SJCRH30 (cell line): Measurements from ENCODE around the gene MAPK8IP2. TPM values are rescaled to one million over a fixed set of nuclear protein-coding genes. Genes with fewer than 3 reads are reported as not detected.

Source experiments
- DNase-seq, 2 experiments: peaks; one replicate each; pipeline ENCODE4 v3.0.0-alpha.2; 2015 to 2020
- H3K27ac ChIP-seq: fragments of 250-450 bp; sonication (Bioruptor Pico); 2 replicates; pipeline ENCODE4 v1.5.1; 2020; ENCODE audit warnings: mild to moderate bottlenecking, moderate library complexity
- H3K27me3 ChIP-seq: fragments of 250-450 bp; sonication (Bioruptor Pico); 2 replicates; pipeline ENCODE4 v1.5.1; 2020; ENCODE audit warnings: mild to moderate bottlenecking, moderate library complexity
- H3K36me3 ChIP-seq: fragments of 250-450 bp; sonication (Bioruptor Pico); 2 replicates; pipeline ENCODE4 v1.5.1; 2020; ENCODE audit warnings: mild to moderate bottlenecking, moderate library complexity
- H3K4me1 ChIP-seq: fragments of 250-450 bp; sonication (Bioruptor Pico); 2 replicates; pipeline ENCODE4 v1.5.1; 2020; ENCODE audit warnings: mild to moderate bottlenecking, moderate library complexity
- H3K4me3 ChIP-seq: fragments of 250-450 bp; sonication (Bioruptor Pico); 2 replicates; pipeline ENCODE4 v1.5.1; 2020; ENCODE audit warnings: mild to moderate bottlenecking, moderate library complexity
- H3K9me3 ChIP-seq: fragments of 250-450 bp; sonication (Bioruptor Pico); replicated peaks from 2 replicates; pipeline ENCODE4 v1.5.1; 2020; ENCODE audit warnings: mild to moderate bottlenecking, moderate library complexity
- total RNA-seq: library from RNA; depleted of rRNA; stranded (reverse); fragments of >200 nt; shearing (Covaris generic); gene quantifications from 2 replicates; pipeline ENCODE4 v1.2.3, GENCODE V29; 2014

The MAPK8IP2 gene
- total RNA-seq, 1 experiment from 2014 or later = 0.99 TPM

DNA sequence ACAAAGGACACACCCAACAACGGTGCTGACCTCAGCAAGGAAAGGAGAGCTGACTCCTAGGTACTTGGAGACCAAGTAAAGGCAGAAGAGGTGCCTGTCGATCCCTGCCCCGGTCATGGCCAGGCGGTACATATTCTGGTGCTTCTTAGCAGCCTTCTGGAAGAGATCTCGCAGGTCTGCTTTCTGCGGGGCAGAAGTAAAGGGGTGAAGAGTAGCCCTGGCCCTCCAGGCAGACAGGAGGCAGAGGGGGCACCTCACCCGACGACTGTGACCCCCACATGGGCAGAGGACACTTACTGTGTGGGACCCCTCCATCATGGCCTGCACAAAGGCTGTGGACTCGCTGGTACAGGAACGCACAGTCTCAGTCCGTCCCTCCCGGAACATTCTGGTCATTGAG, 29.7 kb upstream of the MAPK8IP2 start:
- Histone ChIP-seq H3K36me3 (0 out of 2 replicates have a peak, but pooled peaks cover 2% of the 10 kb centered on the region), H3K9me3 (no peaks in the 10 kb centered on the region), H3K27ac (no peak overlapping the region), H3K4me1 (peaks cover 18% of the 10 kb centered on the region), H3K4me3 (no peak overlapping the region), H3K27me3 (no peaks in the 10 kb centered on the region)
- DNase-seq = no peak

DNA sequence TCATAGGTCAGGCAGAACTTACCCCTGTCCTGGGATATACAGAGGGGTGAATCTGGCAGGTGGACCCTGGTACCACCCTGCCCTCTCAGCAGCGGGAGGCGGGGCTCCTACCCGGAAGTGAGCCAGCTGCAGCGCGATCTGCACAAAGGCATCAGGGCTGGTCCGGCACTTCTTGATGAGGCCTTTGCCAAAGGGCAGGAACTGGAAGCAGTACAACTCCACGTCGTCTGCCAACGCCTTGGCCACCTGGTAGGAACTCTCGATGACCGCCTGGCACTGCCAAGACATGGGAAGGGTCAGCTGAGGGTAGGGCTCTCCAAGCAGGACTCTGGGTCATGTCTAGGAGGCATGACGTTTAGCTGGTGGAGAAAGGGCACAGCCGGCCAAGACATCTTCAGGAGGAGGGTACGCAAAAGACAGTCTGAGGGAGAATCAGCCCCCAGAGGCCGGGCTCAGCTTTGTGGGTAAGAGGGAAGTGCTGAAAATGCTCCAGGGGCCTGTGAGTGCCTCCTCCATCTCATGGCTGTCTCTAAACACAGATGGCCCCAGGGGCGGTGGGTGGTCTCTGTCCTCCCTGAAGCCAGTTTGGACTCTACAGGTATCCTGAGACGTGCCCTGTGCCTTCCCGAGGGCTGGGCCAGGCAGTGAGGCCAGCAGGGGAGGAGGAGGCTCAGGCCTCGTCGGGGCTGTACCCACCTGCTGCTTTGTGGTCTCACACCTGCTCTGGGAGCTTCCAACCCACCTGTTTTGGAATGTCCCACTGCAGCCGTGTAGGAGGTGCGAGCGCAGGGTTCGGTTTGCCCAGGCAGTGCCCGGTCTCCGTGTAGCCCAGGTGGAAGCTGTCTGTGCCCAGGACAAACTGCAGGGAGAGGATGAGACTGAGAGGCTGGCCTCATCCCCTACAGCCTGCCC, 29.1 kb upstream of the MAPK8IP2 start:
- Histone ChIP-seq H3K27ac (no peak overlapping the region), H3K4me1 (peaks cover 18% of the 10 kb centered on the region), H3K27me3 (no peaks in the 10 kb centered on the region), H3K4me3 (no peak overlapping the region), H3K9me3 (no peaks in the 10 kb centered on the region), H3K36me3 (0 out of 2 replicates have a peak, but pooled peaks cover 2% of the 10 kb centered on the region)
- DNase-seq = no peak

DNA sequence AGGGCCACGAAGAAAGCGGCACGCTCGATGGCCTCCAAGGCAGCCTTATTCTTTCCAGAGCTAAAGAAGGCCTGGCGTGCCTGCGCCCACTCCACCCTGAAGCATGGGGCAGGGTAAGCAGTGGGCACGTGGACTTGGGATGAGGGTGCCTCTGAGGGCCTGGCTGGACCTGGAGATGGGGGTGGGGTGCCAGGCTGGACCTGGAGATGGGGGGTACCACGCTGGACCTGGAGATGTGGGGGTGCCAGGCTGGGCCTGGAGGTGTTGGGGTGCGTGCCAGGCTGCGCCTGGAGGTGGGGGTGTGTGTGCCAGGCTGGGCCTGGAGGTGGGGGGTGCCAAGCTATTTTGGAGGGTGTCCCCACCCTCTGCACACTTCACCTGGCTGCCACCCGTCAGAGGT, 27.6 kb upstream of the MAPK8IP2 start:
- Histone ChIP-seq H3K4me1 (peaks cover 8% of the 10 kb centered on the region), H3K9me3 (no peaks in the 10 kb centered on the region), H3K4me3 (no peak overlapping the region), H3K36me3 (0 out of 2 replicates have a peak, but pooled peaks cover 2% of the 10 kb centered on the region), H3K27me3 (no peaks in the 10 kb centered on the region), H3K27ac (no peak overlapping the region)
- DNase-seq = no peak

DNA sequence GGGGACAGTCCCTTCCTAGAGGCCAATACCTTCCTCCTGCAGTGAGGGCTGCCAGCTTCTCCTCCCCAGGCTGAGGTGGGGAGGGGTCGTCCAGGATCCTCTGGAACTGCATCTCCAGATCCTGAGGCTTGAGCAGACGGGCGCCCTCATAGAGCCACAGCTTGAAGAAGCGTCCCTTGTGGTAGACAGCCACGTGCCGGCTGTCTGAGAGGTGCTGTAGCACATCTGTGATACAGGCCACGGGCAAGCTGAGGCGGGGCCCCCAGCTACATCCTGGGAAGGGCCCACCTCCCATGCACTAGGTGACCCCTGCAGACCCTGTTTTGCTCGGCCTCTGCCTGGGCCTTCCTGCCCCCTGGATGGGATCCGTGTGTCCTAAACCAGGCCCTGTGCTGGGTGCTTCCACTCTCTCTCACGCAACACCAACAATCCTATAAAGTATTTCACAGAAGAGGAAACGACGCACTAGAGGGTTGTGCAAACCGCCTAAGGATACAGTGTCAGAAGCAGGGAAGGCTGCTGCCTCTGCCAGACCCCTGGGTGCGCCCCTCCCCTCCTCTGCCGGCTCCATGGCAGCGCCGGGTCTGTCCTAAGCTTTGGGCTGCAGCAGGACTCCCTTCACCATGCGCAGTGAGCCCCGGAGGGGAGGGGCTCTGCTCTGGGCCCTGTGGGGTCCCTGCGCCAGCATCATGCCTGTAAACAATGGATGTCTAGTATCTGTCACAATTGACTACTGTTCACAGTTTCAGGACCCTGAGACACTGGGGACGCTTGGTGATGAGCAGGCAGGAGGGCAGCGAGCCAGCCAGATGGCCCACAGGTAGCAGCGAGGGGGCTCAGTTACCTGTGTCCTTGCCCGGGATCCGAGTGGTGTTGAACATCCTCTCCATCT, 26.9 kb upstream of the MAPK8IP2 start:
- Histone ChIP-seq H3K27me3 (no peaks in the 10 kb centered on the region), H3K36me3 (0 out of 2 replicates have a peak, but pooled peaks cover 2% of the 10 kb centered on the region), H3K9me3 (no peaks in the 10 kb centered on the region), H3K27ac (no peak overlapping the region), H3K4me3 (no peak overlapping the region), H3K4me1 (peaks cover 5% of the 10 kb centered on the region)
- no peak for DNase-seq

DNA sequence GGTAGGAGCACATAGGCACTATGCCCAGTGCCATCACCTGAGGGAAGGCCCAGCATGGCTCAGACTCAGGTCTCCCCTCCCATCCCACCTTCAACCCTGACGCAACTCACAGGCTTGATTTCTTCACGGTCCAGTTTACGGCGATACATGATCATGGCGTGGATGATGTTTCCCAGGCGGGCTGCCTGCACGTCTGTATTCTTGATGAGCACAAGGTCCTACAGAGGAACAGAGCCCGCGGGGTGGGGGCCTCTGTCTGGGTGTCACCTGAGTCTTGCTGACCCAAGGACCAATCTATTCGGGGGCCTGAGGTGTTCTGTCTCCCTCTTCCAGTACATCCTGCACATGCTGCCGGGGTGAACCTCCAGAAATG, 26.2 kb upstream of the MAPK8IP2 start:
- Histone ChIP-seq H3K4me1 (peaks cover 11% of the 10 kb centered on the region), H3K27ac (no peak overlapping the region), H3K27me3 (no peaks in the 10 kb centered on the region), H3K9me3 (no peaks in the 10 kb centered on the region), H3K4me3 (no peak overlapping the region), H3K36me3 (0 out of 2 replicates have a peak, but pooled peaks cover 1% of the 10 kb centered on the region)
- DNase-seq = no peak

DNA sequence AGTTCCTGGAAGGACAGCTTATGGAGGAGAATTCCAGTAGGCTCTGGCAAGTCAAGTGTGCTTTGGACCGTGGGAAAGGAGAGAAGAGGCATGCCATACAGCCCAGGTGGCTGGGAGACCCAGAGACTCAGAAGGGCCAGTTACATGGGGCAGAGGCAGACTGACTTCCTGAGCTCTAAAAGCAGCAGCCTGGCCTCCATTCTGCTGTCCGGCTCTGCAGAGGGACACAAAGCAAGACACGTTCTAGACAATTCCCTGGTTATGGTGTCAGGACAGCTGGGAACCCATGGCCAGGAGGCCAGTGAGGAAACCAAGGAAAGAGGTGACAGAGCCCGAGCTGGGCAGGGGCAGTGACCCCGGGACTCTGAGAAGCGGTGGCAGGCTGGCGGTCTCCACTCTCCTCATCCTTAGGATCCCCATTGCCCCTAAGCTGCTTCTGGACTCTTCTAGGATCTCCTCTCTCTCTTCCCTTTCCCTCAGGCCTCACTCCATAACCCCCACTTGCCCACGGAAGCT, 25.1 kb upstream of the MAPK8IP2 start:
- Histone ChIP-seq H3K27me3 (no peaks in the 10 kb centered on the region), H3K27ac (no peak overlapping the region), H3K9me3 (no peaks in the 10 kb centered on the region), H3K36me3 (no peaks in the 10 kb centered on the region), H3K4me1 (peaks cover 11% of the 10 kb centered on the region), H3K4me3 (no peak overlapping the region)
- DNase-seq = no peak

DNA sequence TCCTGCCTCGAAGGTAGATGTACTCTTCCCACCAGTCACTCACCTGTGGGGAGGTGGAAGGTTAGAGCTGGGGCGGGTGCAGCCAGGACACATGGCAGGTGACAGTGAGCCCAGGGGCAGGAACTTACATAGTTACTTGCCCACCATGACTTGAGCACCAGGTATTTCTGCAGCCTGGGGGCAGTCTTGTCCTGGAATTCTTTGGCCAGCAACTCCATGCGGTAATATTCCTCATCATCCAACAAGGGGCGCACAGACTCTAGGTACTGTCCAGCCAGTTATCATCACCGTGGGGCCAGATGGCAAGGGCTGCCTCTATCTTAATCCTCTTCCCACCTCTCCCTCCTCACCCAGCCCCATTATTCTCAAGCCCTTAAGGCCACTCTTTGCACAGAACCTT, 24.5 kb upstream of the MAPK8IP2 start:
- H3K27ac ChIP-seq = no peak overlapping the region
- peaks cover 11% of the 10 kb centered on the region for H3K4me1 ChIP-seq
- DNase-seq = peak; percentile 72 to 79
- H3K27me3 ChIP-seq = no peaks in the 10 kb centered on the region
- no peaks in the 10 kb centered on the region for H3K36me3 ChIP-seq
- H3K4me3 ChIP-seq = no peak overlapping the region
- no peaks in the 10 kb centered on the region for H3K9me3 ChIP-seq

DNA sequence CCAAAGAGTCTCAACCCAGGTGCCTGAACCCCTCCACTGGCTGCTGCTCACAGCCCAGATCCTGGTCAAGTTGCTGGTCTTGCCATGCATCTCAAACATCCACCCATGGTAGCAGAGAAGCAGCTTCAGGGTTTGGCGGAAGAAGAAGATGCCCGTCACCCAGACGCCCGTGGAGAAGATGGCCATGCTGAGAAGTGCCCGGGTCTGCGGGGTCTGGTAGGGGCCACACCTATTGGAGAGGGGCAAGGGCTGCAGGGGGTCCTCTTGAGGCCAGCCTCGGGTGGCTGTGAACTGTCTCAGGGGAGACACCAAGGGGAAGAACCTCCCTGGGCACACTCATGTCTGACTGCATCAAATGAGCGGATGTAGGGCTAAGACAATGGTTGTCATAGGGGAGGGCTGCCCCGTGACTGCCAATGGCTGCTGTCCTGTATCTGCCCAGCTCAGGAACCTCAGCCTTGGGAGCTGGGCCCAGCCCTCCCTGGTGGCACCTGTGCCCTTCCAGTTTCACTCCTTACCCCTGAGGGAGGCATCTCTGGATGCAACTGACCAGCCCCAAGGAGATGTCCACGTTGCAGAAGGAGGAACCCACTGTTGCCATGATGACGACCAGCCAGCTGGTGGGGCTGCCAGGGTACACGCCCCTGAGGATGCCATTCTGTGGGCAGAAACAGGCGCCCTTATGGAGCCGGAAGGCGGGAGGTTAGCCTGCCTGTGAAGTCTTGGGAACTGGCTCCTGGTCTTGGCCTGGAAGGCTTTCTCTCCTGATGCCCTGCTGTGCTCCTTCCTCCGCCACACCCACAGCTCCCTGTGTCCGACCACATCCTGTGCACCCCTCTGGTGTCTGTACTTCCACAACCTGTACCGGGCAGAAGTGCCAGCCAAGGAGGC, 23.5 kb upstream of the MAPK8IP2 start:
- H3K27ac ChIP-seq = no peak overlapping the region
- peaks cover 11% of the 10 kb centered on the region for H3K4me1 ChIP-seq
- no peak overlapping the region for H3K4me3 ChIP-seq
- no peak for DNase-seq
- H3K36me3 ChIP-seq = no peaks in the 10 kb centered on the region
- H3K9me3 ChIP-seq = no peaks in the 10 kb centered on the region
- no peaks in the 10 kb centered on the region for H3K27me3 ChIP-seq

DNA sequence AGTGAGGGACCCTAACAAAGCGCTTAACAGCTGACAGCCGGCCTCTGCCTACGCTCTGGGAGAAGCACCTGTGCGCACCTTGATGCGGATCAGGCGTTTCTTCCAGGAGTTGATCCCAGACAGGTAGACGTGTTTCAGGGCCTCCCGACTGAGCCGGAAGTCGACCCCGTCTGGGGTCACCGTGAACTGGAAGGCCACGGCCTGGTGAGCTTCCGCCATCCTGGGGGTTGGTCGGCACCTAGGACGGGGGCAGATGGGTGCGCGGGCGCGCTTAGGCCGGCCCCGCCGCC, 23.0 kb upstream of the MAPK8IP2 start:
- Histone ChIP-seq H3K27ac (no peak overlapping the region), H3K27me3 (no peaks in the 10 kb centered on the region), H3K36me3 (no peaks in the 10 kb centered on the region), H3K9me3 (no peaks in the 10 kb centered on the region), H3K4me3 (no peak overlapping the region), H3K4me1 (peaks cover 11% of the 10 kb centered on the region)
- no peak for DNase-seq

DNA sequence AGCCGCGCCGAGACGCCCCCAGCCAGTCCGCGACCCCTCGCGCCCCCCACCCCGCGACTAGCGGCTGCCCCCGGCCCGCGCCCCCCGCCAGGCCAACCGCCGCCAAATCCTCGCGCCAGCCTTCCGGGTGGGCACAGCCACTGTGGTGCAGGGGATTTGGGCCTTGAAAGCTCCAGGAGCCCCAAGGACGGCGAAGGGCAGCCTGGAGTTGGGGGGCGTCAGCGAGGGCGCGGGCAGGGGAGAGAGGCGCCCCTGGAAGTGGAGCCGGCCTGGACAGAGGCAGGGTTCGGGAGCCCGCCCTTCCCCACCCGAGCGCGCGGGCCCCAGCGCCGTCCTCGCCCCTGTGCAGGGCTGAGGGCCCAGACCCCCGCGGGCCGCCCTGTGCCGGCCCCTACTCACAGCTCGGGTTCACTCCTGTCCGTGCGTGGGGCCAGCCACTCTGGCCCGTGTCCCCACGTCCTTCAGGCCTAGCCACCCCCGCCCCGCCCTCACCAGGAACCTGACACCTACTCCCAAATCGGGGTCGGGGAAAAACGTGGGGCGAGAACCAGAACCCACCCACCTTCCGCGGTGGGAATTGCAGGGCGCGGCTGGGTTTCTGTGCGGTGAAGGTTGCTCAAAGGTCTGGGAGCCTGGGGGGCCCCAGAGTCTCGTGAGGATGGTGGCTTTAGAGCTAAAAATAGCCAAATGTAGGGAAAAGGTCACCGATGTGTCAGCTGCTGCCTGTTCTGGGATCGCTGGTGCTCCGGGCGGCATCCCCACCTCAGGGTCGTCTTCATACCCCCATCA, 22.4 kb upstream of the MAPK8IP2 start, which contains the start of gene CPT1B:
Gene CPT1B (minus strand): TSS at position 441 of the 789 bp plus-strand sequence. CDS start 512 bp downstream, outside the sequence.
- Histone ChIP-seq H3K4me3 (no peak within 1 kb of the TSS), H3K27ac (no peak within 1 kb of the TSS), H3K36me3 (no peaks in the 10 kb centered on the region), H3K27me3 (no peaks in the 10 kb centered on the region), H3K9me3 (no peaks in the 10 kb centered on the region), H3K4me1 (peaks cover 11% of the 10 kb centered on the region)
- peak in 1 of 2 experiments; percentile 50 for DNase-seq

DNA sequence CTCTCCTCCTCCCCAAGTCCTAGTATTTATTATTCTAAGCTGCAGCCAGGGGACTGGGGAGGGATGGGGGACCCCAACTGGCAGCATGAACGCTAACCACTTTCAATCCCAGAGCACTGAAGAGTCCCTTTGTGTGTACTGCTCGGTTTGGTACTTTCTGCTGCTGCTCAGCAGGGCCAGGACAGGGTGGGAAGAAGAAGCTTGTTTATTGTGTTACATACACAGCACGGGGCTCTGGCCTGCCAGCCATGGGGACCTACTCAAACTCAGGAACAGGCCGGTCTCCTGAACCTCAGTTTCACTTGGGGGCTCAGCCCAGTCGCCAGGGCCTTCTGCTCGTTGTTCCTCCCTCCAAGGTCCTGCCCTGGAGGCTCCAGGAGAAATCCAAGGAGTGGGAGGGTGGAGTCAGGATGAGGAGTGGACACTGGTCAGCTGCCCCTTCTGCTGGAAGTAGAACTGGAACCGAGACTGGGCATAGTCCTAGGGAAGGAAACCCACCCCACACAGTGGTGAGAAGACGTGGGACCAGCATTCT, 21.8 kb upstream of the MAPK8IP2 start:
- no peaks in the 10 kb centered on the region for H3K36me3 ChIP-seq
- H3K4me3 ChIP-seq = no peak overlapping the region
- peaks cover 13% of the 10 kb centered on the region for H3K4me1 ChIP-seq
- H3K9me3 ChIP-seq = no peaks in the 10 kb centered on the region
- DNase-seq = no peak
- no peaks in the 10 kb centered on the region for H3K27me3 ChIP-seq
- no peak overlapping the region for H3K27ac ChIP-seq

DNA sequence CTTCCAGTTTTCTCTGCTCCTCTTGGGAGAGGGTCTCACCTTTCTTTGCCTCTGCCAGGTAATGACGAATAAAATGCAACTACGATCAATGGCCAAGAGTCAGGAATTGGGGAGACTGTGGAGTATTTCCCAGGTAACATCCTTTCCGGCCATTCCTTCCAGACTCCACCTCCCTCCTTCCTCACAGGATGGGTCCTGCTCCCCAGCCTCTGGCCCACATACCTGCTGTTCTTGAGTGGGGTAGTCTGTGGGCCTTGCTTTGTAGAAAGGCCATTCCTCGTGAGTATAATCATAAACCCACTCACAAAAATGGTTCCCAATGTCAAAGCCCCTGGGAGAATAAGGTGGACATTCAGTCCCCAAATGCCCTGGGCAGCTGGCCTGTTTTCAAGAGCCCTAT, 20.8 kb upstream of the MAPK8IP2 start:
- H3K4me1 ChIP-seq = peaks cover 13% of the 10 kb centered on the region
- H3K27me3 ChIP-seq = no peaks in the 10 kb centered on the region
- no peaks in the 10 kb centered on the region for H3K9me3 ChIP-seq
- no peak overlapping the region for H3K27ac ChIP-seq
- no peaks in the 10 kb centered on the region for H3K36me3 ChIP-seq
- DNase-seq = no peak
- H3K4me3 ChIP-seq = no peak overlapping the region
